Fibroblast of the aortic adventitia (primary cell): ENCODE results near the gene PCTP. TPM values are rescaled to one million over a fixed set of nuclear protein-coding genes. Genes with fewer than 3 reads are reported as not detected.

ENCODE experiments used
- DNase-seq: peaks from one replicate; pipeline ENCODE4 v3.0.0-alpha.2; 2010; ENCODE audit warnings: low read depth
- H3K4me3 ChIP-seq: 2 replicates; pipeline ENCODE4 v1.5.1; 2011; ENCODE audit warnings: low read depth, mild to moderate bottlenecking, control low read depth, low read length, moderate library complexity
- total RNA-seq: library from RNA; depleted of rRNA; stranded (reverse); fragments of >200 nt; gene quantifications from 2 replicates; pipeline ENCODE4 v1.2.3, GENCODE V29; 2012; ENCODE audit warnings: low replicate concordance
- TF ChIP-seq, protein P1 (sequence below): IDR thresholded peaks from 2 replicates; pipeline ENCODE4 v1.5.1; 2011; ENCODE audit warnings: mild to moderate bottlenecking, low read length, control low read depth, inconsistent platforms; ENCODE audit not compliant: insufficient read depth

Gene PCTP
- total RNA-seq, 1 donor: 9.7 TPM

DNA sequence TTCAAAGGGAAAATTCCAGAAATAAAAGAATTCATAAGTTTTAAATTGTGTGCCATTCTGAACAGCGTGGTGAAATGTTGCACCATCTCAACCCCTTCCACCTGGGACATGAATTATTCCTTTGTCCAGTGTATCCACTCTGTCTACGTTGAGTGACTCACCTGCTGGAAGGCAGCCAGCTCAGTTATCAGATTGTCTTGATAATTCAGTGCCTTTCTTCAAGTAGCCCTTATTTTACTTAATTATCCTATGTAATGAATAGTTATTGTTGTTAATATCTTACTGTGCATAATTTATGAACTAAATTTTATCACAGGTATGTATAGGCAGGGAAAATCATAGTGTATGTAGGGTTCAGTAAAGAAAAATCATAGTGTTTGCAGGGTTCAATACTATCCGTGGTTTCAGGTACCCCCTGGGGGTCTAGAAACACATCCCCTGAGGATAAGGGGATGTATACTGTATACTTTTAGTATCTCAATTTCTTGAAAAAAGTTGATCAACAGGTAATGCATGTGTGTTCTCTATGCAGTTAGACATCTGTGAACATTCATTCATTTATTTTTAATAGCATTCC, 7.7 kb upstream of the PCTP start:
- DNase-seq: peak; percentile 25
- TF ChIP-seq, protein P1, sequence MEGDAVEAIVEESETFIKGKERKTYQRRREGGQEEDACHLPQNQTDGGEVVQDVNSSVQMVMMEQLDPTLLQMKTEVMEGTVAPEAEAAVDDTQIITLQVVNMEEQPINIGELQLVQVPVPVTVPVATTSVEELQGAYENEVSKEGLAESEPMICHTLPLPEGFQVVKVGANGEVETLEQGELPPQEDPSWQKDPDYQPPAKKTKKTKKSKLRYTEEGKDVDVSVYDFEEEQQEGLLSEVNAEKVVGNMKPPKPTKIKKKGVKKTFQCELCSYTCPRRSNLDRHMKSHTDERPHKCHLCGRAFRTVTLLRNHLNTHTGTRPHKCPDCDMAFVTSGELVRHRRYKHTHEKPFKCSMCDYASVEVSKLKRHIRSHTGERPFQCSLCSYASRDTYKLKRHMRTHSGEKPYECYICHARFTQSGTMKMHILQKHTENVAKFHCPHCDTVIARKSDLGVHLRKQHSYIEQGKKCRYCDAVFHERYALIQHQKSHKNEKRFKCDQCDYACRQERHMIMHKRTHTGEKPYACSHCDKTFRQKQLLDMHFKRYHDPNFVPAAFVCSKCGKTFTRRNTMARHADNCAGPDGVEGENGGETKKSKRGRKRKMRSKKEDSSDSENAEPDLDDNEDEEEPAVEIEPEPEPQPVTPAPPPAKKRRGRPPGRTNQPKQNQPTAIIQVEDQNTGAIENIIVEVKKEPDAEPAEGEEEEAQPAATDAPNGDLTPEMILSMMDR: no peak
- H3K4me3 ChIP-seq: no peak overlapping the region

DNA sequence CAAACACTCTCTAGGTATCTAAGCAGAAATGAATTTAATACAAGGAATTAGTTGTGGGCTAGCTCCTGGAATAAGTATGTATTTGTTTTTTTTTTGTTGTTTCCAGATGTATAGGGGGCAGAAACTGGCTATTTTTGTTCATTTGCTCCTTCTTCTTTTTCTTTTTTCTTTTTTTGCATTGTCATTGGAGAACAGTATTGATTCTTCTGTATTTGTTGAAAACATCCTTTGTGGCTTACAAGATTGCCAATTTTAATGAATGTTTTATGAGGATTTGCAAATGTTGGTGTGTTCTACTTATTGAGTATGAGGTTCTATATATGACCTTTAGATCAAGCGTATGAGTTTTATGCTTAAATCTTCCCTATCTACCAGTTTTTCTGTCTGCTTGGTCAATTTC, 5.6 kb upstream of the PCTP start:
- TF ChIP-seq, protein P1: no peak
- DNase-seq: no peak
- no peak overlapping the region for H3K4me3 ChIP-seq

DNA sequence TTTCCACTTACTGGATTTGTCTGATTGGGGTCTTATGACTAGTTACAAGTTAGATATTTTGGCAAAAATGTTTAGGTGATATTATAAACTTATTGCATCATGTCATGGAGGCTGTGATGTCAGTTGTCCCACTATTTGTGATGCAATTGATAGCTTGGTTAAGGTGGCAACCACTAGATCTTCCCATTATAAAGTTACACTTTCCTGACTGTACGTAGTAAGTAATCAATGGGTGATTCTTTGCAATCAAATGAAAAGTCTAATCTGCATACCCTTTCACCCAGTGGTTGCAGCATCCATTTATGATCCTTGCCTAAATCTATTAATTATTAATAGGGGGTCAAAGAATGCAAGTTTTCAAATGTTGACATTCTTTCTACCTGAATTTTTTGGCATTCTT, 4.4 kb upstream of the PCTP start:
- no peak for DNase-seq
- TF ChIP-seq, protein P1: no peak
- no peak overlapping the region for H3K4me3 ChIP-seq

DNA sequence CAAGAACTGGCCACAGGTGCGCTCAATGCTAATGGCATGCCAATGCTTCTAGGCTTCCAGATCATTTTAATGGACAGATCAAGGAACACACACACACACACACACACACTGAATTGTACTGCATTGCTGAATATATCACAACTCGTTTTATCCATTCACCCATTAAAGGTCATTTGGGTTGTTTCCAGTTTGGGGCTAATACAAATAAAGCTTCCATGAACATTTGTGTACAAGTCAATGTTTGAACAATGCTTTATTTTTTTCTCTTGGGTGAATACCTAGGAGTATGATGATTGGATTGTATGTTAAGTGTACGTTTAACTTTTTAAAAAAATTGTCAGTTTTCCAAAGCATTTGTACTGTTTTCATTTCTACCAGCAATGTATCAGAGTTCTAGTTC, 3.6 kb upstream of the PCTP start:
- TF ChIP-seq, protein P1: no peak
- no peak overlapping the region for H3K4me3 ChIP-seq
- no peak for DNase-seq

DNA sequence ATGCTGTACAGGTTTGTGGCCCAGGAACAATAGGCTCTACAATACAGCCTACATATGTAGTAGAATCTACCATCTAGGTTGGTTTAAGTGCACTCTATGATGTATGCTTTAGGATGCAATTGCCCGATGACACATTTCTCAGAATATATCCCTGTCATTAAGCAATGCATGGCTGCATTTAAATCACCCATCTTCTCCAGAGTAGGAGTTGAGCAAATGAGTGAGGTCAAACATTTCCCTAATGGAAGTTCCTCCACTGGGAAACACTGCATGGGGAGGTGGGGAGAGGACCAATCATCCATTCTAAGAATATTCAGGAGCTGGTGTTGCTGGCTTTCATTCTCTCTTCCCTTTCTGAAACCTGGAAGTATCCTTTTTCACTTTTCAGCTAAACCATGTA, 2.0 kb upstream of the PCTP start:
- H3K4me3 ChIP-seq: no peak overlapping the region
- DNase-seq: no peak
- TF ChIP-seq, protein P1: no peak

DNA sequence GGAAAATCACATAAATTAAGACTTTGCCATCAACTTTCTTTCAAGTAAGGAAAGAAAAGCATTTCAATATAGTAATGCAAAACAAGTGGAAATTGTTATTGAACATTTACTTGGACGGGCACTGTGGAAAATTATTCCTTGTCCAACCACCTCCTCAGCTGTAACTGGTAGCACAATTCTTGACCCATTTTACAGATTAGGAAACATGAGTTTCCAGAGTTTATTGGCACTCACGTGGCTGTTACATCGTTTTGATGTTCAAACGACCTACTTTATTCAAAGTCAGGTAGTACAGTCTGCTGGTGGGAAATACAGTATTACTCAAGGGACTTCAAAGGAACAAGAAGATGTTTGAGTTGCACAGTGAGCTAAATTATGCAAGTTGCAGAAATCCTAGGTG, 866 bp upstream of the PCTP start:
- TF ChIP-seq, protein P1: no peak
- H3K4me3 ChIP-seq: no peak overlapping the region
- DNase-seq: no peak

DNA sequence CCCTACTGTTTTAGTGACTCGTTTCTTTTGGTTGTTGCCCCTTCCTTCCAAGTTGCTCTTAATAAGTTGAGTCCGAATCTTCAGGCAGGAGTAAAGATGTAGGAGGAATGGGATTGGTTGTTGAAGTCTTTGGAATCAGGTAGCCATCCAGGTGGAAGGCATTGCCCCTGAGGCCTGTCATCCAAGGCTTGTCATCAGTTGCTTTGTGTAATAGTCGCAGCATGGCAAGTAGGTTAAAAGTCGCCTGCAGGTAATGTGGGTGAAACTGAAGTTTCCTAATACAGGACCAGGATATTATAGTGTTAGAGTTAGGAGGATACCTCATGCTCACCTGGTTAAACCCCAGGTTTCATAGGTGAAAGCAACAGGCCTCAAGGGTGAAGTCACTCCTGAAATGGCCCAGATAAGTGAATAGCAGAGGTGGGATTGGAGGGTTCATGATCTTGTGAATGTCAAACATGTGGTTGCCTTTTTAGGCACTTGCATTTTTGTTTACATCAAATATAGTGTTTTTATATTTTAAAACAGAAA, 934 bp downstream of the PCTP start:
- TF ChIP-seq, protein P1: no peak
- H3K4me3 ChIP-seq: peak overlapping the region; percentile 89
- peak; percentile 5 for DNase-seq
